Spinal cord (tissue), 10 donors: Measurements from ENCODE around the gene ACTL7B. TPM values are rescaled to one million over a fixed set of nuclear protein-coding genes. Genes with fewer than 3 reads are reported as not detected.

Source experiments
- DNase-seq, 6 donors: peaks; one replicate each; pipeline versions ENCODE4 v3.0.0 to v3.0.0-alpha.2; 2013 to 2015; ENCODE audit warnings: low spot score in 6 of 6, low read depth in 4 of 6
- H3K27ac ChIP-seq: one replicate; pipeline ENCODE4 v1.5.1; 2013; ENCODE audit warnings: low read depth, low read length, control low read depth
- H3K27me3 ChIP-seq: one replicate; pipeline ENCODE4 v1.6.1; 2013; ENCODE audit warnings: low read length; ENCODE audit not compliant: control insufficient read depth, insufficient read depth
- H3K36me3 ChIP-seq: one replicate; pipeline ENCODE4 v1.6.1; 2013; ENCODE audit warnings: low read length; ENCODE audit not compliant: control insufficient read depth, insufficient read depth
- H3K4me1 ChIP-seq: one replicate; pipeline ENCODE4 v1.6.1; 2013; ENCODE audit warnings: low read length; ENCODE audit not compliant: control insufficient read depth, insufficient read depth
- H3K4me3 ChIP-seq: one replicate; pipeline ENCODE4 v1.5.1; 2013; ENCODE audit warnings: low read depth, low read length, control low read depth
- H3K9me3 ChIP-seq: one replicate; pipeline ENCODE4 v1.6.1; 2013; ENCODE audit warnings: low read length; ENCODE audit not compliant: control insufficient read depth, insufficient read depth
- WGBS: methylation state at CpG from one replicate; pipeline ENCODE4 v1.1.5; 2013; ENCODE audit warnings: missing lambda C conversion rate; ENCODE audit not compliant: insufficient coverage; 5-methylcytosine and 5-hydroxymethylcytosine counted together
- polyA plus RNA-seq, 2 donors: library from polyadenylated mRNA; unstranded; fragments of 120-200 nt; gene quantifications; one replicate each; pipeline ENCODE4 v1.2.1, GENCODE V29; 2013; ENCODE audit not compliant: insufficient read length in 2 of 2
- total RNA-seq, 2 donors: library from RNA; depleted of rRNA in 1 of 2; stranded (reverse); fragments of 120-200 nt in 1 of 2; fragments of >200 nt in 1 of 2; gene quantifications; one replicate each; pipeline versions ENCODE4 v1.2.3 to v1.2.4, GENCODE V29; 2013 to 2014
- donor health status: healthy.

Gene ACTL7B
- total and polyA plus RNA-seq, 4 donors: not detected

- 100% methylated on average over 1 of the region's 2 CpGs for WGBS
Observed at GRCh38 chr9:108860764-108861163, 5.0 kb upstream of the ACTL7B start.

GRCh38 chr9:108860354-108860753, 4.6 kb upstream of the ACTL7B start:
- no peak overlapping the region for H3K27ac ChIP-seq
- WGBS: 94% methylated on average over 2 of the region's 4 CpGs
- peaks cover 2% of the 10 kb centered on the region for H3K36me3 ChIP-seq
- no peaks in the 10 kb centered on the region for H3K27me3 ChIP-seq
- H3K4me3 ChIP-seq: no peak overlapping the region
- DNase-seq: no peak
- H3K4me1 ChIP-seq: peaks cover 4% of the 10 kb centered on the region
- no peaks in the 10 kb centered on the region for H3K9me3 ChIP-seq

More at GRCh38 chr9:108860764-108861163, 5.0 kb upstream of the ACTL7B start:
- DNase-seq: no peak
- H3K9me3 ChIP-seq: no peaks in the 10 kb centered on the region
- H3K4me3 ChIP-seq: no peak overlapping the region
- peaks cover 4% of the 10 kb centered on the region for H3K4me1 ChIP-seq
- H3K27ac ChIP-seq: no peak overlapping the region
- H3K27me3 ChIP-seq: no peaks in the 10 kb centered on the region
- no peaks in the 10 kb centered on the region for H3K36me3 ChIP-seq

GRCh38 chr9:108859459-108860114, 3.8 kb upstream of the ACTL7B start:
- WGBS: no CpG with 5 or more reads among the region's 3 CpGs
- H3K4me1 ChIP-seq: peaks cover 4% of the 10 kb centered on the region
- no peak overlapping the region for H3K27ac ChIP-seq

GRCh38 chr9:108857572-108857971, 1.8 kb upstream of the ACTL7B start:
- no peaks in the 10 kb centered on the region for H3K27me3 ChIP-seq
- 94% methylated on average over 3 of the region's 6 CpGs for WGBS
- no peak for DNase-seq
- no peaks in the 10 kb centered on the region for H3K9me3 ChIP-seq
- no peaks in the 10 kb centered on the region for H3K4me1 ChIP-seq
- H3K36me3 ChIP-seq: peaks cover 6% of the 10 kb centered on the region
- H3K4me3 ChIP-seq: no peak overlapping the region
- H3K27ac ChIP-seq: no peak overlapping the region

More at GRCh38 chr9:108859459-108860114, 3.8 kb upstream of the ACTL7B start:
- no peak for DNase-seq
- Histone ChIP-seq H3K27me3 (no peaks in the 10 kb centered on the region), H3K9me3 (no peaks in the 10 kb centered on the region), H3K36me3 (peaks cover 6% of the 10 kb centered on the region), H3K4me3 (no peak overlapping the region)

GRCh38 chr9:108855529-108855886, 278 bp downstream of the ACTL7B start:
- peaks cover 6% of the 10 kb centered on the region for H3K36me3 ChIP-seq
- no peak for DNase-seq
- H3K27me3 ChIP-seq: no peaks in the 10 kb centered on the region
- H3K27ac ChIP-seq: no peak overlapping the region
- no peak overlapping the region for H3K4me3 ChIP-seq
- H3K4me1 ChIP-seq: no peaks in the 10 kb centered on the region
- 96% methylated on average over 25 of the region's 25 CpGs for WGBS
- no peaks in the 10 kb centered on the region for H3K9me3 ChIP-seq

GRCh38 chr9:108854641-108855528, 901 bp downstream of the ACTL7B start:
- no peak for DNase-seq
- Histone ChIP-seq H3K4me1 (no peaks in the 10 kb centered on the region), H3K27ac (no peak overlapping the region), H3K27me3 (no peaks in the 10 kb centered on the region), H3K36me3 (peaks cover 6% of the 10 kb centered on the region), H3K9me3 (no peaks in the 10 kb centered on the region), H3K4me3 (no peak overlapping the region)
- WGBS: 96% methylated on average over 59 of the region's 59 CpGs

GRCh38 chr9:108854094-108854493, 1.7 kb downstream of the ACTL7B start:
- no peaks in the 10 kb centered on the region for H3K9me3 ChIP-seq
- no peak for DNase-seq
- no peaks in the 10 kb centered on the region for H3K4me1 ChIP-seq
- no CpG with 5 or more reads among the region's 3 CpGs for WGBS
- H3K36me3 ChIP-seq: peaks cover 6% of the 10 kb centered on the region
- no peak overlapping the region for H3K27ac ChIP-seq
- H3K27me3 ChIP-seq: no peaks in the 10 kb centered on the region
- H3K4me3 ChIP-seq: no peak overlapping the region

GRCh38 chr9:108852079-108852478, 3.7 kb downstream of the ACTL7B start:
- Histone ChIP-seq H3K27ac (no peak overlapping the region), H3K4me3 (no peak overlapping the region), H3K9me3 (no peaks in the 10 kb centered on the region), H3K4me1 (no peaks in the 10 kb centered on the region), H3K27me3 (no peaks in the 10 kb centered on the region), H3K36me3 (peaks cover 6% of the 10 kb centered on the region)
- whole genome bisulfite sequencing: no CpG with 5 or more reads among the region's 1 CpG
- no peak for DNase-seq

- Histone ChIP-seq H3K36me3 (peaks cover 6% of the 10 kb centered on the region), H3K27me3 (no peaks in the 10 kb centered on the region), H3K4me3 (no peak overlapping the region), H3K27ac (no peak overlapping the region), H3K4me1 (no peaks in the 10 kb centered on the region), H3K9me3 (no peaks in the 10 kb centered on the region)
- WGBS: 78% methylated on average over 2 of the region's 3 CpGs
- no peak for DNase-seq
Observed at GRCh38 chr9:108851138-108851537, 4.6 kb downstream of the ACTL7B start.
